GM12872 (cell line): ENCODE measurements around the gene EGFL7.

Experiments used
- TF ChIP-seq, protein P1 (sequence below): IDR thresholded peaks from 3 replicates; pipeline ENCODE4 v1.5.1; 2011; ENCODE audit warnings: low read depth, mild to moderate bottlenecking, low read length, moderate library complexity; ENCODE audit not compliant: insufficient read depth

Gene EGFL7

DNA sequence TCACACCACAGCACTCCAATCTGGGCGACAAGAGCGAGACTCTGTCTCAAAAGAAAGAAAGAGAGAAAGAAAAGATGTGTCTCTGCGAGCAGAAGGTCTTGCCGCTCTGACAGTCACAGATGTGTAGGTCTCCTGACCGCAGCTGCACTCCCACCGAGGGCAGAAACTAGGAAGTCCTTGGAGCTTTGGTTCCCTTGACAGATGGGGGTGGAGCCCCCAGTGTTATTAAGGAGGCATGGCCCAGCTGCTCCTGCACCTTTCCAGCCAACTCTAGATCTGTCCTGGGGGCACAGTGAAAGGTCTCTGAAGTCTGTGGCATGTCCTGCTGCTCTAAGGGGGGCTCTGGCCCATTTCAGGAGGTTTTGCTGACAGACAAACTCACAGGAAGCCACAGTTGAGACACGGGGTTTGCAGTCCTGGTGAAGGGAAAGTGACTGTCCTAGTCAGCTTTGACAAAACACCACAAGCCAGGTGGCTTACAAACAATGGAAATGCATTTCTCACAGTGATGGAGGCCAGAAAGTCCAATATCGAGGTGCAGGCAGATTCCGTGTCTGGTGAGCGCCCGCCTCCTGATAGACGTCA lies 40.7 kb downstream of the EGFL7 start:
- TF ChIP-seq, protein P1, sequence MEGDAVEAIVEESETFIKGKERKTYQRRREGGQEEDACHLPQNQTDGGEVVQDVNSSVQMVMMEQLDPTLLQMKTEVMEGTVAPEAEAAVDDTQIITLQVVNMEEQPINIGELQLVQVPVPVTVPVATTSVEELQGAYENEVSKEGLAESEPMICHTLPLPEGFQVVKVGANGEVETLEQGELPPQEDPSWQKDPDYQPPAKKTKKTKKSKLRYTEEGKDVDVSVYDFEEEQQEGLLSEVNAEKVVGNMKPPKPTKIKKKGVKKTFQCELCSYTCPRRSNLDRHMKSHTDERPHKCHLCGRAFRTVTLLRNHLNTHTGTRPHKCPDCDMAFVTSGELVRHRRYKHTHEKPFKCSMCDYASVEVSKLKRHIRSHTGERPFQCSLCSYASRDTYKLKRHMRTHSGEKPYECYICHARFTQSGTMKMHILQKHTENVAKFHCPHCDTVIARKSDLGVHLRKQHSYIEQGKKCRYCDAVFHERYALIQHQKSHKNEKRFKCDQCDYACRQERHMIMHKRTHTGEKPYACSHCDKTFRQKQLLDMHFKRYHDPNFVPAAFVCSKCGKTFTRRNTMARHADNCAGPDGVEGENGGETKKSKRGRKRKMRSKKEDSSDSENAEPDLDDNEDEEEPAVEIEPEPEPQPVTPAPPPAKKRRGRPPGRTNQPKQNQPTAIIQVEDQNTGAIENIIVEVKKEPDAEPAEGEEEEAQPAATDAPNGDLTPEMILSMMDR, result no peak

DNA sequence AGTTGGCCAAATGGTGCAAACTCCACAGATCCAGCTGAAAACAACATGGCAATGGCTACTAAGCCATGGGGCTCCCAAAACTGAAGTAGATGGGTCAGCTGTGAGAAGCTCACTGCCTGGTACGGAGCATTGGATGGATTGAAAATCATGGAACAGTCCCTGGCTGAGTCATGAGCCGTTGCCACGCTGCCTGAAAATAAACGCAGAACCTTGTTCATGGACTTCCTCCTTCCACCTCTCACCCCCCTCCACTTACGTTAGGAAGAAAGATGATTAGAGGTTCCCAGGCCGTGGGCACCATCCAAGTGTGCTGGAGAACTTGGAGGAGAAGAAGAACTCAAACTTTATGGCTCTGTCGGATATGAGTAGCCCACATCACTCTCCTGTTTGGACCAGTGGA lies 42.8 kb downstream of the EGFL7 start:
- TF ChIP-seq, protein P1, result no peak

DNA sequence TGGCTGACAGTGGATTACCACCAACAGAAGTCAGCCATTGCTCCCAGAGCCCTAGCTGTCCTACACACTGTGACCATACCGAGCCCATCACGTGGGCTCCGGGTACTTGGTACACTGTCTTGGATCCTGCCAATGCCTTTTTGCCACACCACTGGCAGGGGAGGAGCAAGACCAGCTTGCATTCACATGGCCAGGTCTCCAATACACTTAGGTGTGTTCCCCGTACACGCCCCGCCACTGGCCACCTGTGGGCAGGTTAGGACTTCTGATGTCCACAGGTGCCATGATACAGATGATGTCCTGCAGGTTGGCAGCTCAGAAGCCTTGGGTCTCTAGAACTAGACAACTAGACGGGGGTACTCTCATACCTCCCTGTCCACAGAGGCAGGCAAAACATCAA lies 44.3 kb downstream of the EGFL7 start:
- TF ChIP-seq, protein P1, result no peak

DNA sequence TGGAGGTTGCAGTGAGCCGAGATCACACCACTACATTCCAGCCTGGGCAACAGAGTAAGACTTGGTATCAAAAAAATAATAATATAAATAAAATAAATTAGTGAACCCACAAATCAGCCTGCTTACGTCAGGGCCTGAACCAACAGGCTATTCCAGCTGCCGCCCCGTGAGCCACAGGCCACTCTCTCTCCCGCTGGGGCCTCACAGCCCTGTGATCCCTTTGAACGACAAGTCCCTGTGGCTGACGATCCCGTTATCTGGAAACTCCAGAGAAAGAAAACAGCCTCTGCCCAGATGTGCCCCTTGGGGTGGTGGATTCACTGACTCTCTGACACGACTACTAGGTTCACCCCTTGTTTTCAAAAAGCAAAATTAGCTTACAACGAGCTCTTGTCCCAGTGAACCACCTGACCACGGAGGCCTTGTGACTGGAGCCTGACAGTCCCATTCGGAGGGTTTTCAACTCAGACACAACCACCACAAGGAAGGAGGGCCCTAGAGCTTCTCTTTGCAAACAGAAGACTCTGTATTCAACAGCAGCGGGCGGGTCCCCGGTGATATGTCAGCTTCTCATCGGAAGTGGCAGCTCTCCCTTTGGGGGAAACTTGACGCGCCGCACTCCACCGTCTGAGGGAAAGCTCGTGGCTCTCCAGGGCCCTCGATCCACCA lies 45.3 kb downstream of the EGFL7 start:
- TF ChIP-seq, protein P1, result no peak

DNA sequence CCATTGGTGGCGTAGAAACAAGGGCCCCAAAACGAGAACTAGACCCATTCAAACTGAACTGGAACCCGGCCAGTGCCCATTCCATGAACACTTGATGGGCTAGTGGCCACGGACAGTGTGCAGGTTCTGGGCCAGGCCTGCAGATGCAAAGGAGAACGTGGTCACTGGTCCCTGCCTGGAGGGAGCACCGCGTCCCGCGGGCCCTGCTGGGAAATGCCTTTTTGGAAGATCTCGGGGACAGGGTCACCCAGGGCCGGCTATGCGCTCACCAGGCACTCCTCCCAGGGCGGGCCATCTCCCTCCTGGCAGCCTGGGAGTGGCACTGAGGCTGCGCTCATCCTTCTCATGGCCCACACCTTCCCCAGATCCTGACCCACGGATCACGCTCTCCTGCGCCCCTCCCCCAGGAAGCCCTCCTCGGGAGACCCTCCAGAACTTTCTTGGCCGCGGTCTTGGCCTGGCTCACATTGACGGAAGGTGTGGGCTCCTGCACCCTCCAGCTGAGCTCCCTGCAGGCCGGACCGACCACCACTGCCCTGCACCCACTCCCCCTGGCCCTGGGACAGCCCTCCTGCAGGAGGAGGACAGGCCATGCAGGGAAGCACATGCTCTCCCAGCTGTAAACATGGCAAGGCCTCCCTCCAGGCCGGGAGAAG lies 46.9 kb downstream of the EGFL7 start:
- TF ChIP-seq, protein P1, result no peak

DNA sequence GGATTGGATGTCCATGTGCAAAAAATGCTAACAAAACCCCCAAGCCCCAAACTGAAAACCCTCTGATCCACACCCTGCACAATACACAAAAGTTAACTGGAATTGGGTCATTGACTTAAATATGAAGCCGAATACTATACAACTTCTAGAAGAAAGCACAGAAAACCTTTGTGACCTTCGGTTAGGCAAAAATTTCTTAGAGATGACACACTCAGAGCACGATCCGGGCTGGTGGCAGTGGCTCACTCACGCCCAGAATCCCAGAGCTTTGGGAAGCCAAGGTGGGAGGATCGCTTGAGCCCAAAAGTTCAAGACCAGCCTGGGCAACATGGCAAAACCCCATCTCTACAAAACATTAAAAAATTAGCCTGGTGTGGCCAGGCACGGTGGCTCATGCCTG lies 47.8 kb downstream of the EGFL7 start:
- TF ChIP-seq, protein P1, result no peak

DNA sequence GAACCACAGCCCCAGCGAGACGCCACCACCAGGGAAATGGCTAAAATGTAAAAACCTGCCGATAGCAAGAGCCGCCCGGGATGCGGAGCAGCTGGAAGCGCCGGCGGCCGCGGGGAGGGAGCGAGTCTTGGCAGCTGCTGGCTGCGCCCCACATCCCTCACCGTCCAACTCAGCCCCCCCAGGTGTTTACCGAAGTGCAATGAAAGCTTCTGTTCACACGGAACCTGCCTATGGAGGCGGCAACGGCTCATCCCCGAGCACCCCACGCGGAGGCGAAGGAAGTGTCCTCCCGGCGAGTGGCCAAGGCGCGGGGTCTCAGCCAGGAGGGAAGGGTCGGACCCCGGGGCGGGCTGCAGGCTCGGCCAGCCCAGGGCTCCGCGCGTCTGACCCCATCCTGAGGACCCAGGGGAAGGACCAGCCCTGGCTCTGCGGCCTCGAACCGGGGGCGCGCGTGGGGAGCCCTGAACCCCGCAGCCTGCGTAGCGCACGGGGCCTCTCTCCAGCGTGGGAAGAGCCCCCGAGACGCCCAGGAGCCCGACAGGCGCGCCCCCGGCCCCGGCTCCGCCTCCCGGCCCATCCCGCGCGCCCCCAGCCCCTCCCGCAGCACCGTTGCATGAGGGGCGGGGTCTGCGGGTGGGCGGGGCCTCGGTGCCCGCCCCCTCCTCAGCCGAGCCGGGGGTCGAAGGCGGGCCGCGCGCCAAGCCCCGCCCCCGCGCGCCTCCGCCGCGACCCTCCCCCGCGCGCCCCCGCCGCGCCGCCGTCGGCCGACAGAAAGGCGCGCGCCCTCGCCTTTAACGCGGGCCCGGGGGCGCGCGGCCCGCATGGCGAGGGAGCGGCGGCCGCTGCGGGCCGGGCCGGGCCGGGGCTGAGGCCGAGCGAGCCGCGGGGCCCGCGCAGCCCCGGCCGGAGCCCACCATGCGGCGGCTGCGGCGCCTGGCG lies 49.3 kb downstream of the EGFL7 start, which contains the start of gene DIPK1B:
Gene DIPK1B (plus strand): TSS at position 822 of the 939 bp plus-strand sequence. CDS start 94 bp downstream, at position 916.
- TF ChIP-seq, protein P1, result no peak
